BLaER1 treated with 17β-estradiol and CSF1 and Interleukin-3, amounts not matched to agents 10 nM and 100 nM (cell line): ENCODE results near the gene DEGS1.

Source experiments
- H3K27ac ChIP-seq, 11 experiments: shearing (Covaris generic); formaldehyde crosslinking; 2 replicates each; pipeline ENCODE4 v1.8.1; 2022
- H3K27me3 ChIP-seq, 11 experiments: shearing (Covaris generic); formaldehyde crosslinking; 2 replicates each; pipeline ENCODE4 v1.8.1; 2022
- H3K36me3 ChIP-seq, 11 experiments: shearing (Covaris generic); formaldehyde crosslinking; 2 replicates each; pipeline ENCODE4 v1.8.1; 2022
- H3K4me1 ChIP-seq, 10 experiments: shearing (Covaris generic); formaldehyde crosslinking; 2 replicates each; pipeline ENCODE4 v1.8.1; 2022
- H3K4me2 ChIP-seq, 11 experiments: shearing (Covaris generic); formaldehyde crosslinking; 2 replicates each; pipeline ENCODE4 v1.8.1; 2022
- H3K4me3 ChIP-seq, 10 experiments: shearing (Covaris generic); formaldehyde crosslinking; 2 replicates each; pipeline ENCODE4 v1.8.1; 2022
- H3K9ac ChIP-seq, 11 experiments: shearing (Covaris generic); formaldehyde crosslinking; 2 replicates each; pipeline ENCODE4 v1.8.1; 2022
- H3K9me3 ChIP-seq, 11 experiments: shearing (Covaris generic); formaldehyde crosslinking; replicated peaks in 1 of 11; 2 replicates each; pipeline ENCODE4 v1.8.1; 2022
- H4K20me1 ChIP-seq, 11 experiments: shearing (Covaris generic); formaldehyde crosslinking; 2 replicates each; pipeline ENCODE4 v1.8.1; 2022
- Cebpa-rat ChIP-seq, 11 experiments: shearing (Covaris generic); IDR thresholded peaks; 2 replicates each; pipeline ENCODE4 v1.8.1; 2022

DEGS1 gene

DNA sequence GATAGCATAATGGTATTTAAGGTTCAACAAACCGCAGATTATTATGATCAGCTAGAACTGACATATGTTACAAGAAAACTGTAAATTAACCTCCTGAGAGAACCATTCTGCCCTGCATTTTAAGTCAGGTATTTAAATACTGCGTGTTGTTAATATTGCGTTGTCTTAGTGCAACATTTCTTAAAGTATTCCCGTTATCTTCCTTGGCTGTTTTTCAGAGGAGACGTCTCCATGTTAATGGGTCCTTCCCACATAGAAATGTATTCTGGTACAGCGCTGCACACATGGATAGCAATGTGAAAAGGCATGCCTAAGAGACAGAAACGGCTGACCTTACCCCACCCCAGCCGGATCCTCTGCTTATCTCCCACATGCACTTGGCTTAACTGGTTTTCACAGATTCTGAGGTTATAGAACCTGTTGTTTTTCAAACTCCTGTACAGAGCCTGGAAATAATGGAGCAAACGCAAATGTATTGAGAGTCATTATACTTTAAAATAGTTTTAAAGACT lies 22.8 kb upstream of the DEGS1 start:
- H3K36me3 ChIP-seq: peaks cover 48 to 72% (median 60%) of the 10 kb centered on the region in 11 experiments
- no peaks in the 10 kb centered on the region for H3K27me3 ChIP-seq
- TF ChIP-seq Cebpa-rat (IDR thresholded peaks at IDR 0.05): no peak

DNA sequence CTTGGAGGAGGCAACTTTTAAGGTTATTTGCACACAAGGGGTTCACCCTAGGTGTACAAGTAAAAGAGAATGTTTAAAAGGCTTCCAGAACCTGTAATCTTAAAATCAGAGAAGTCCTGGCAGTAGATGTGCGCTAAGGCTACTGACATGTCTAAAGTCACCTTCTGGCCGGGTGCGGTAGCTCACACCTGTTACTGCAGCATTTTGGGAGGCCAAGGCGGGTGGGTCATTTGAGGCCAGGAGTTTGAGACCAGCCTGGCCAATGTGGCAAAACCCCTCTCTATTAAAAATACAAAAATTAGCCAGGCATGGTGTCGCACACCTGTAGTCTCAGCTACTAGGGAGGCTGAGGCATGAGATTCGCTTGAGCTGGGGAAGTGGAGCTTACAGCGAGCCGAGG lies 20.3 kb upstream of the DEGS1 start:
- Histone ChIP-seq H3K27ac (no peak overlapping the region), H3K27me3 (no peaks in the 10 kb centered on the region), H3K36me3 (peaks cover 23 to 47% (median 36%) of the 10 kb centered on the region in 11 experiments), H3K4me1 (peaks cover 0 to 25% (median 6%) of the 10 kb centered on the region in 10 experiments; a peak in 8 of 20 replicates), H3K9ac (no peak overlapping the region), H3K9me3 (no peaks in the 10 kb centered on the region), H3K4me3 (no peak overlapping the region), H3K4me2 (no peak overlapping the region), H4K20me1 (peaks cover 0 to 4% (median 0%) of the 10 kb centered on the region in 11 experiments; a peak in 2 of 22 replicates)
- no peak for TF ChIP-seq Cebpa-rat (IDR thresholded peaks at IDR 0.05)

More for the DNA sequence above, 22.8 kb upstream of the DEGS1 start:
- peaks cover 0 to 21% (median 0%) of the 10 kb centered on the region in 10 experiments; a peak in 6 of 20 replicates for H3K4me1 ChIP-seq
- no peak overlapping the region for H3K4me2 ChIP-seq
- H3K4me3 ChIP-seq: no peak overlapping the region
- H3K9ac ChIP-seq: no peak overlapping the region
- no peaks in the 10 kb centered on the region for H3K9me3 ChIP-seq
- H3K27ac ChIP-seq: no peak overlapping the region
- peaks cover 0 to 4% (median 0%) of the 10 kb centered on the region in 11 experiments; a peak in 2 of 22 replicates for H4K20me1 ChIP-seq

DNA sequence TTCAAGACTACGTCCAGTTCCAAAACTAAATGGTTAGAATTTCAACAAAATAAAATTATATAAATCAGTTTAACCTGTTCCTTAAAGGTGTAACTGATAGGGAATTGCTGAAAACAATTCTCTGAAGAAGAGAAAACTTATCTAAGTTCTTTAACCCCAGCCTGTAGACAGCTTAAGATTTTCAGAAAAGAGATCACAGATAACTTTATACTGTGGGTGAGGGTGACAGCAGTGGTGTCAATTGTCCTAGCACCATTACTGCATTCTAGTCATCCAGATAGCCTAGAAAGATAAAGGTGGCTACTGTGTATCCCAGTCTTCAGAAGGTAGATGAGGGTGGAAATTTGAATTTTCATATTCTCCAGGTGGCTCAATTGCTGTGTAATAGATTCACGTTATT lies 19.7 kb upstream of the DEGS1 start:
- TF ChIP-seq Cebpa-rat (IDR thresholded peaks at IDR 0.05): no peak
- no peak overlapping the region for H3K9ac ChIP-seq

DNA sequence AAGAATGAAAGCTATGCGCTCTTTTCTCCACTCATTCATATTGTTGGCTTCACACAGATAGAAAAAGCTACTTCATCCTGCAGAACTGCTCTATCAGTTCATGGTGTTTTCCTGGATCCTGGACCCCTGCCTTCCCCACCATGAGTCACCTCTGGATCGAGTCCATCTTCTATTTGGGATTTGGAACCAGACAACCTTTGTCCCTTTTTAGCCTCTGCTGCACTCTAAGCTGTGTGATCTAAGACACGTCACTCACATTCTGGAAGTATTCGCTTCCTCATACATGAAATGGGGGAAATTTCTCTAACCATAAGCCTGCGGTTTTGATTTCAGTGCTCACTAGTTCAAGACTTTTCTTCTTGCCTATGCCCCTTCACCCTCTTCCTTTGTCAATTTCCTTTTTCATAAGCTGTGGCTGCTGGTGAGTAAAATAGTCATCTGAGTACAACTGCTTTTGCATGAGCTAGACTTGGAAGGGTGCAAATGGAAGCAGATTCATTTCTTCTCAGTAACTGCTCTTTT lies 14.1 kb upstream of the DEGS1 start:
- Histone ChIP-seq H3K4me1 (peaks cover 30 to 54% (median 41%) of the 10 kb centered on the region in 10 experiments), H3K9me3 (no peaks in the 10 kb centered on the region), H3K9ac (peak overlapping the region; percentile 27 to 69 (median 52); a peak in 19 of 22 replicates), H3K27ac (peak overlapping the region; percentile 63 to 83 (median 79); a peak in 21 of 22 replicates), H3K36me3 (no peaks in the 10 kb centered on the region), H4K20me1 (no peaks in the 10 kb centered on the region), H3K4me3 (peak overlapping the region in 6 of 10 experiments; percentile 7 to 45 (median 34); a peak in 6 of 20 replicates), H3K27me3 (no peaks in the 10 kb centered on the region), H3K4me2 (peak overlapping the region; percentile 64 to 90 (median 84))
- peak in 5 of 11 experiments; percentile 17 to 88 (median 37); a peak in 5 of 22 replicates for TF ChIP-seq Cebpa-rat (IDR thresholded peaks at IDR 0.05)

More for the DNA sequence above, 19.7 kb upstream of the DEGS1 start:
- no peak overlapping the region for H3K4me3 ChIP-seq
- H3K9me3 ChIP-seq: no peaks in the 10 kb centered on the region
- no peaks in the 10 kb centered on the region for H3K27me3 ChIP-seq
- H3K36me3 ChIP-seq: peaks cover 17 to 41% (median 30%) of the 10 kb centered on the region in 11 experiments
- 0 out of 22 replicates have a peak overlapping the region, but pooled peaks of 1 of the 11 experiments have one; percentile 9 for H3K4me2 ChIP-seq
- peaks cover 0 to under 1% (median 0%) of the 10 kb centered on the region in 11 experiments; a peak in 1 of 22 replicates for H4K20me1 ChIP-seq
- peaks cover 1 to 30% (median 11%) of the 10 kb centered on the region in 10 experiments for H3K4me1 ChIP-seq
- no peak overlapping the region for H3K27ac ChIP-seq

DNA sequence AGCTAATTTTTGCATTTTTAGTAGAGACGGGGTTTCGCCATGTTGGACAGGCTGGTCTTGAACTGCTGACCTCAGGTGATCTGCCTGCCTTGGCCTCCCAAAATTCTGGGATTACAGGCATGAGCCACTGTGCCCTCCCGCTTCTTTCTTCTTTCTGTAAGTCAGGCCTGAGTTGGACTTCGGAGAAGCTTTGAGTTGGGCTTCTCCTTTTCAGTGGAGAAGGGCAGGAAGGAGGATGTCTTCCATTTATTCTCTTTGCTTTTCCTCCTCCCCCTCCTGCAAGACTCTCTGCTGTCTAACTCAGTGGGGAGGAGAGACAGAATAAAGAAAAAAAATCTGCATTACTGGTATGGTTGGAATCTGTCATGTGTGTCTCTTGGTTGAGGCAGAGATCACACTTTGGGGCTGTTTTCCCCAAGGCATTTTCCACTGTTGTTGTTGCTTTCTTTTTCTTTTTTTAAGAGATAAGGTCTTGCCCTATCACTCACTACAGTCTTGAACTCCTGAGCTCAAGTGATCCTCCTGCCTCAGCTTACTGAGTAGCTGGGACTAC lies 13.2 kb upstream of the DEGS1 start:
- TF ChIP-seq Cebpa-rat (IDR thresholded peaks at IDR 0.05): no peak
- no peaks in the 10 kb centered on the region for H3K36me3 ChIP-seq
- H3K4me1 ChIP-seq: peaks cover 30 to 46% (median 40%) of the 10 kb centered on the region in 10 experiments
- H4K20me1 ChIP-seq: no peaks in the 10 kb centered on the region
- peak overlapping the region; percentile 64 to 90 (median 84) for H3K4me2 ChIP-seq
- H3K9ac ChIP-seq: peak overlapping the region in 10 of 11 experiments; percentile 42 to 69 (median 54); a peak in 17 of 22 replicates
- no peaks in the 10 kb centered on the region for H3K9me3 ChIP-seq
- H3K4me3 ChIP-seq: peak overlapping the region in 5 of 10 experiments; percentile 7 to 42 (median 36); a peak in 5 of 20 replicates
- H3K27me3 ChIP-seq: no peaks in the 10 kb centered on the region
- peak overlapping the region; percentile 63 to 83 (median 79); a peak in 21 of 22 replicates for H3K27ac ChIP-seq

DNA sequence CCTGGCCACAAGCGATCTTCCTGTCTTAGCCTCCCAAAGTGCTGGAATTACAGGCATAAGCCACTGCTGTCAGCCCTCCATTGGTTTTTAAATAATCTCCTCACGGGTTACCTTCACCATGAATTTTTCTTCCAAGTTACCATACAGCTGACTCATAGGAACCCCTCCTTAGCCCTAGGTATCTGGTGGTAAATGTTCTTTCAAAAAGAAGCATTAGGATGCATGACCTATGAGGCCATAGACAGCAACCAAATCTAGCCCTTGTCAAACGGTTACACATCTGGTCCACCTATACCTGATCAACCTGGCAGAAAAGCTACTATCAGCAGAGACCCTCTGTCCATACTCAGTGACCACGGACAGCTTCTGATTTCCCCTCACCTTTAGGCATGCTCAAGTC lies 12.7 kb upstream of the DEGS1 start:
- Histone ChIP-seq H4K20me1 (no peaks in the 10 kb centered on the region), H3K9me3 (no peaks in the 10 kb centered on the region), H3K36me3 (no peaks in the 10 kb centered on the region), H3K27ac (peak overlapping the region in 10 of 11 experiments; percentile 67 to 83 (median 80); a peak in 20 of 22 replicates), H3K4me1 (peaks cover 30 to 46% (median 40%) of the 10 kb centered on the region in 10 experiments), H3K27me3 (peaks cover 0 to 2% (median 0%) of the 10 kb centered on the region in 11 experiments; a peak in 2 of 22 replicates), H3K4me3 (peak overlapping the region in 1 of 10 experiments; percentile 42; a peak in 1 of 20 replicates), H3K4me2 (peak overlapping the region; percentile 64 to 90 (median 84)), H3K9ac (peak overlapping the region in 6 of 11 experiments; percentile 46 to 69 (median 60); a peak in 5 of 22 replicates)
- no peak for TF ChIP-seq Cebpa-rat (IDR thresholded peaks at IDR 0.05)

DNA sequence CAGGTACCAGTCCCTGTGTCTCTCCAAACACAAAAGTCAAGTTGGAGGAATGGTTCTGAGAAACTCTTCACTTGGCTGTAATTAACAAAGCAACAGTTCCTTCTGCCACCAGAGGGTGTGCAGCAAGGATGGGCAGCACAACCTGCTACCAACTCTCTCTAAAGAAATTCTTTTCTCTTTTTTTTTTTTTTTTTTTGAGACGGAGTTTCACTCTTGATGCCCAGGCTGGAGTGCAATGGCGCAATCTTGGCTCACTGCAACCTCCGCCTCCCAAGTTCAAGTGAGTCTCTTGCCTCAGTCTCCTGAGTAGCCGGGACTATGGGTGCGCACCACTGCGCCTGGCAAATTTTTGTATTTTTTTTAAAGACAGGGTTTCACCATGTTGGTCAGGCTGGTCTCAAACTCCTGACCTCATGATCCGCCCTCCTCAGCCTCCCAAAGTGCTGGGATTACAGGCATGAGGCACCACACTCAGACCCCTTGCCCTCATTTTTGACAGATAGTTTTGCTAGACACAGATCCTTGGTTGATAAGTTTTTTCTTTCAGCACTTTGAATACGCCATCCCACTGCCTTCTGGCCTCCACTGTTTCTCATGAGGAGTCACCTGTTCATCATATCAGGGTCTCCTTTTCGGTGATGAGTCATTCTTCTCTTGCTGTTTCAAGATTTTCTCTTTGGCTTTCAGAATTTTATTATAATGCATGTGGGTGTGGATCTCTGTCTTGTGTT lies 12.1 kb upstream of the DEGS1 start:
- H3K27ac ChIP-seq: peak overlapping the region in 7 of 11 experiments; percentile 73 to 83 (median 81); a peak in 11 of 22 replicates
- H3K4me2 ChIP-seq: peak overlapping the region; percentile 64 to 90 (median 84)
- H3K9ac ChIP-seq: peak overlapping the region in 1 of 11 experiments; percentile 69; a peak in 2 of 22 replicates
- no peak overlapping the region for H3K4me3 ChIP-seq
- H4K20me1 ChIP-seq: no peaks in the 10 kb centered on the region
- H3K27me3 ChIP-seq: peaks cover 0 to 7% (median 0%) of the 10 kb centered on the region in 11 experiments; a peak in 4 of 22 replicates
- peaks cover 30 to 49% (median 40%) of the 10 kb centered on the region in 10 experiments for H3K4me1 ChIP-seq
- no peaks in the 10 kb centered on the region for H3K36me3 ChIP-seq
- TF ChIP-seq Cebpa-rat (IDR thresholded peaks at IDR 0.05): peak in 2 of 11 experiments; percentile 40 to 69; a peak in 3 of 22 replicates
- H3K9me3 ChIP-seq: no peaks in the 10 kb centered on the region

DNA sequence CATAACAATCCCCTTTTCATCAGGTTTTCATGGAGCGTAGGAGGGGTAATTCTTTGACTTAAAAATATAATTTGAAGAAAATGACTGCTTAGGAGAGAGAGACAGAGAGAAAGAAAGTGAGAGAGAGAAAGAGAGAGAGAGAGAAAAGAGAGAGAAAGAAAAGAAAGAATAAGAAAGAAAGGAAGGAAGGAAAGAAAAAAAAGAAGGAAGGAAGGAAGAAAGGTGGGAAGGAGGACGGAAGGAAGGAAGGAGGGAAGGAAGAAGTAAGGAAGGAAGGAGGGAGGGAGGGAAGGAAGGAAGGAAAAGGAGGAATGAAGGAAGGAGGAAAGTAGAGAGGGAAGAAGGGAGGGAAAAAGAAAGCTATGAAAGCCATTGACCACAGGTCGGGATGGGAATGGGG lies 10.8 kb upstream of the DEGS1 start:
- no peak overlapping the region for H3K27ac ChIP-seq

More for the DNA sequence above, 10.8 kb upstream of the DEGS1 start:
- Histone ChIP-seq H3K36me3 (no peaks in the 10 kb centered on the region), H4K20me1 (no peaks in the 10 kb centered on the region), H3K9ac (no peak overlapping the region), H3K4me3 (no peak overlapping the region), H3K27me3 (peaks cover 0 to 7% (median 0%) of the 10 kb centered on the region in 11 experiments; a peak in 4 of 22 replicates), H3K4me1 (peaks cover 30 to 46% (median 40%) of the 10 kb centered on the region in 10 experiments), H3K4me2 (no peak overlapping the region; a peak in 1 of 22 replicates), H3K9me3 (no peaks in the 10 kb centered on the region)
- no peak for TF ChIP-seq Cebpa-rat (IDR thresholded peaks at IDR 0.05)
